HepG2 (cell line): ENCODE results near the gene QKI. TPM values are rescaled to one million over a fixed set of nuclear protein-coding genes. Genes with fewer than 3 reads are reported as not detected.

Experiments used
- ARID2 ChIP-seq: sonication (generic); formaldehyde crosslinking; IDR thresholded peaks from 2 replicates; pipeline ENCODE4 v1.8.1; 2022; ENCODE audit warnings: mild to moderate bottlenecking, missing genetic modification reagents, borderline replicate concordance
- ATAD3A ChIP-seq: sonication (generic); formaldehyde crosslinking; IDR thresholded peaks from 2 replicates; pipeline ENCODE4 v1.4.0; 2020; ENCODE audit warnings: missing genetic modification reagents
- ATM ChIP-seq: fragments of 450-650 bp; IDR thresholded peaks from 2 replicates; pipeline ENCODE4 v1.7.1; 2017; ENCODE audit warnings: mild to moderate bottlenecking, borderline replicate concordance
- BHLHE40 ChIP-seq: IDR thresholded peaks from 2 replicates; pipeline ENCODE4 v1.6.1; 2011; ENCODE audit warnings: low read length, improper control_type of control experiment
- CREB1 ChIP-seq, 2 experiments: fragments of 450-650 bp in 1 of 2; IDR thresholded peaks; 2 replicates each; pipeline ENCODE4 v1.6.1; 2016 to 2017; ENCODE audit warnings: control low read depth in 1 of 2, mild to moderate bottlenecking in 1 of 2, missing compliant biosample characterization in 1 of 2, missing genetic modification characterization in 1 of 2
- ELF1 ChIP-seq: sonication (generic); formaldehyde crosslinking; IDR thresholded peaks from 2 replicates; pipeline ENCODE4 v1.4.0; 2020; ENCODE audit warnings: missing genetic modification reagents
- HDAC2 ChIP-seq: sonication (generic); formaldehyde crosslinking; IDR thresholded peaks from 2 replicates; pipeline ENCODE4 v1.4.0; 2020; ENCODE audit warnings: missing genetic modification reagents
- JDP2 ChIP-seq: sonication (generic); formaldehyde crosslinking; IDR thresholded peaks from 2 replicates; pipeline ENCODE4 v1.8.1; 2022; ENCODE audit warnings: missing genetic modification reagents, borderline replicate concordance
- KDM4B ChIP-seq: sonication (generic); formaldehyde crosslinking; IDR thresholded peaks from 2 replicates; pipeline ENCODE4 v1.4.0; 2020; ENCODE audit warnings: missing genetic modification reagents
- MAFF ChIP-seq: IDR thresholded peaks from 2 replicates; pipeline ENCODE4 v1.6.1; 2011; ENCODE audit warnings: low read depth, low read length, improper control_type of control experiment
- NAIF1 ChIP-seq: sonication (generic); formaldehyde crosslinking; IDR thresholded peaks from 2 replicates; pipeline ENCODE4 v1.5.0; 2020; ENCODE audit warnings: mild to moderate bottlenecking, missing genetic modification reagents, borderline replicate concordance
- NBN ChIP-seq: fragments of 450-650 bp; conservative IDR thresholded peaks from 2 replicates; pipeline ENCODE4 v1.6.1; 2017
- PCBP1 ChIP-seq: fragments of 200-400 bp; formaldehyde crosslinking; IDR thresholded peaks from 2 replicates; pipeline ENCODE4 v1.6.1; 2017; ENCODE audit warnings: mild to moderate bottlenecking, low read depth, low read length, borderline replicate concordance
- RBM39 ChIP-seq: fragments of 200-400 bp; formaldehyde crosslinking; IDR thresholded peaks from one replicate; pipeline ENCODE4 v1.6.1; 2018; ENCODE audit warnings: antibody characterized with exemption, mild to moderate bottlenecking, low read depth, low read length; ENCODE audit not compliant: poor library complexity, severe bottlenecking
- SSRP1 ChIP-seq: IDR thresholded peaks from 2 replicates; pipeline ENCODE4 v1.6.1; 2016; ENCODE audit warnings: control low read depth
- ZFP1 ChIP-seq: IDR thresholded peaks from 2 replicates; pipeline ENCODE4 v1.6.1; 2016
- ZNF460 ChIP-seq: sonication (generic); formaldehyde crosslinking; IDR thresholded peaks from 2 replicates; pipeline ENCODE4 v1.5.1; 2020; ENCODE audit warnings: missing genetic modification reagents, mild to moderate bottlenecking, borderline replicate concordance
- ZNF484 ChIP-seq: sonication (generic); formaldehyde crosslinking; IDR thresholded peaks from 2 replicates; pipeline ENCODE4 v1.5.1; 2020; ENCODE audit warnings: mild to moderate bottlenecking, low read depth, missing genetic modification reagents, borderline replicate concordance
- ZNF563 ChIP-seq: sonication (generic); formaldehyde crosslinking; IDR thresholded peaks from 2 replicates; pipeline ENCODE4 v1.8.0; 2022; ENCODE audit warnings: mild to moderate bottlenecking, moderate library complexity, missing genetic modification reagents
- ZNF670 ChIP-seq: sonication (generic); formaldehyde crosslinking; IDR thresholded peaks from 2 replicates; pipeline ENCODE4 v1.8.0; 2022; ENCODE audit warnings: mild to moderate bottlenecking, missing genetic modification reagents, borderline replicate concordance
- ZNF672 ChIP-seq: sonication (generic); formaldehyde crosslinking; IDR thresholded peaks from 2 replicates; pipeline ENCODE4 v1.8.1; 2022; ENCODE audit warnings: missing genetic modification reagents
- ZNF839 ChIP-seq: sonication (generic); formaldehyde crosslinking; IDR thresholded peaks from 2 replicates; pipeline ENCODE4 v1.4.0; 2020; ENCODE audit warnings: missing genetic modification reagents, mild to moderate bottlenecking, borderline replicate concordance
- ZNF883 ChIP-seq: sonication (generic); formaldehyde crosslinking; IDR thresholded peaks from 2 replicates; pipeline ENCODE4 v1.5.1; 2020; ENCODE audit warnings: mild to moderate bottlenecking, missing genetic modification reagents; ENCODE audit errors: not compliant biosample characterization
- polyA plus RNA-seq, 8 experiments: library from polyadenylated mRNA; depleted of rRNA in 3 of 8; stranded (reverse) in 7 of 8; unstranded in 1 of 8; fragments of >200 nt; fragmentation: Illumina TruSeq in 4 of 8; extraction: Trizol in 4 of 8; gene quantifications; 2 replicates each; pipeline versions ENCODE4 v1.2.1 to v1.2.3, GENCODE V29; 2011 to 2016; ENCODE audit warnings: low read depth in 4 of 8, missing spikeins in 1 of 8, mixed read lengths in 1 of 8; ENCODE audit not compliant: insufficient read depth in 1 of 8
- total RNA-seq, 5 experiments: library from RNA; depleted of rRNA; stranded (reverse); fragments of >200 nt; fragmentation: Illumina TruSeq; extraction: Trizol; gene quantifications; 2 replicates each; pipeline ENCODE4 v1.2.3, GENCODE V29; 2016; ENCODE audit warnings: low read depth in 1 of 5
- TF ChIP-seq, protein P1 (sequence below): fragments of 450-650 bp; IDR thresholded peaks from 2 replicates; pipeline ENCODE4 v1.6.1; 2016
- TF ChIP-seq, protein P2 (sequence below): sonication (generic); formaldehyde crosslinking; conservative IDR thresholded peaks from 2 replicates; pipeline ENCODE4 v1.5.0; 2020; ENCODE audit warnings: missing genetic modification reagents
- TF ChIP-seq, protein P3 (sequence below): sonication (generic); formaldehyde crosslinking; IDR thresholded peaks from 2 replicates; pipeline ENCODE4 v1.5.1; 2020; ENCODE audit warnings: mild to moderate bottlenecking, moderate library complexity, missing genetic modification reagents

Gene QKI
- total and polyA plus RNA-seq, 2 of the 13 experiments (the other 11 are each of a cell fraction or from before 2014, with no cell fraction given): 136 to 137 TPM

DNA sequence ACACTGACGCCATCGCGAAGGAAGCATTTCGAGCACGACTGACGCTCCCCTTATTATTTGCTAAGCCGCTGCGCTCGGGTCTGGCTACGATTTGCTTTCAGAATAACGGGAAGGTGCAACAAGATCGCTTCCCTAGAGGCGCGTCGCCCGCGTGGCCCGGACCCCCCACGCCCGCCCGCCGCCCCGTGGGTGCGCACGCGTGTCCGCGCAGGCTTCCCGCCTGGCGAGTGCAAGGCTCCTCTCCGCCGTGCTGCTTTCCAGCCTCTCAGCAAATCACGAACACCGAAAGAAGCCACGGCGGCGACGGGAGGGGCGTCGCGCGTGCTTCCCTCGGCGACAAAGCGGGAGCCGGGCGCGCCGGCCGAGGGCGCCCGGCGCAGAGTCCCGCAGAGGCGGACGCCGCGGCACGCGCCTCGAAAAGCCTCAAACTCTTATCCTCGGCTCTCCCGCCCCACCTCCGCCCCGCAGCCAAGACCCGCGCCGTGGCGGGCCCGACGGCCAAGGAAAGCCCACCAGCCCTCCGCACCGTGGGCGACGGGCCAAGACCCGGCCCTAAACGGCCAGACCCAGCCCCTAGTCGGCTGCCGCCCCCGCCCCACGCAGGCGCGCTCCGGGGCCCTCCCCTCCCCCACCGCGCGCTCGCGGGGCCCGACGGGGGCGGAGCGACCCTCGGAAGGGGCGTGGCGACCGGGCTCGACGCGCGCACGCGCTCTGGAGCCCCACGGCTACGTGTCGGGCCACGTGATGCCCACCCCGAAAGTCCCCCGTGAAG is 987 bp upstream of the QKI start (continued):
- TF ChIP-seq, protein P1, sequence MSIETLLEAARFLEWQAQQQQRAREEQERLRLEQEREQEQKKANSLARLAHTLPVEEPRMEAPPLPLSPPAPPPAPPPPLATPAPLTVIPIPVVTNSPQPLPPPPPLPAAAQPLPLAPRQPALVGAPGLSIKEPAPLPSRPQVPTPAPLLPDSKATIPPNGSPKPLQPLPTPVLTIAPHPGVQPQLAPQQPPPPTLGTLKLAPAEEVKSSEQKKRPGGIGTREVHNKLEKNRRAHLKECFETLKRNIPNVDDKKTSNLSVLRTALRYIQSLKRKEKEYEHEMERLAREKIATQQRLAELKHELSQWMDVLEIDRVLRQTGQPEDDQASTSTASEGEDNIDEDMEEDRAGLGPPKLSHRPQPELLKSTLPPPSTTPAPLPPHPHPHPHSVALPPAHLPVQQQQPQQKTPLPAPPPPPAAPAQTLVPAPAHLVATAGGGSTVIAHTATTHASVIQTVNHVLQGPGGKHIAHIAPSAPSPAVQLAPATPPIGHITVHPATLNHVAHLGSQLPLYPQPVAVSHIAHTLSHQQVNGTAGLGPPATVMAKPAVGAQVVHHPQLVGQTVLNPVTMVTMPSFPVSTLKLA: peak; percentile 41
- TF ChIP-seq ATAD3A: 0 out of 2 replicates have a peak, but pooled peaks have one; percentile 57
- TF ChIP-seq RBM39: peak; percentile 94
- peak; percentile 66 for TF ChIP-seq ZNF563
- no peak for TF ChIP-seq NBN
- TF ChIP-seq ZNF460 (CRISPR knock-in tag): no peak
- TF ChIP-seq, protein P2, sequence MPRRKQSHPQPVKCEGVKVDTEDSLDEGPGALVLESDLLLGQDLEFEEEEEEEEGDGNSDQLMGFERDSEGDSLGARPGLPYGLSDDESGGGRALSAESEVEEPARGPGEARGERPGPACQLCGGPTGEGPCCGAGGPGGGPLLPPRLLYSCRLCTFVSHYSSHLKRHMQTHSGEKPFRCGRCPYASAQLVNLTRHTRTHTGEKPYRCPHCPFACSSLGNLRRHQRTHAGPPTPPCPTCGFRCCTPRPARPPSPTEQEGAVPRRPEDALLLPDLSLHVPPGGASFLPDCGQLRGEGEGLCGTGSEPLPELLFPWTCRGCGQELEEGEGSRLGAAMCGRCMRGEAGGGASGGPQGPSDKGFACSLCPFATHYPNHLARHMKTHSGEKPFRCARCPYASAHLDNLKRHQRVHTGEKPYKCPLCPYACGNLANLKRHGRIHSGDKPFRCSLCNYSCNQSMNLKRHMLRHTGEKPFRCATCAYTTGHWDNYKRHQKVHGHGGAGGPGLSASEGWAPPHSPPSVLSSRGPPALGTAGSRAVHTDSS (CRISPR knock-in tag): no peak; the same call in 1 of the 2 replicates
- peak; percentile 16; the same call in 1 of the 2 replicates for TF ChIP-seq NAIF1
- 0 out of 2 replicates have a peak, but pooled peaks have one; percentile 13 for TF ChIP-seq KDM4B (CRISPR knock-in tag)
- TF ChIP-seq JDP2 (CRISPR knock-in tag): peak; percentile 12; the same call in 1 of the 2 replicates
- no peak for TF ChIP-seq ATM
- peak; percentile 11; the same call in 1 of the 2 replicates for TF ChIP-seq ELF1 (CRISPR knock-in tag)
- peak; percentile 95 for TF ChIP-seq ZNF883
- no peak for TF ChIP-seq SSRP1 (CRISPR knock-in tag)
- peak; percentile 0; the same call in 1 of the 2 replicates for TF ChIP-seq BHLHE40
- TF ChIP-seq PCBP1: no peak
- no peak for TF ChIP-seq MAFF
- peak; percentile 82; the same call in 1 of the 2 replicates for TF ChIP-seq ZNF670
- peak; percentile 61 for TF ChIP-seq HDAC2 (CRISPR knock-in tag)
- TF ChIP-seq ZFP1: no peak
- TF ChIP-seq ARID2: no peak
- no peak for TF ChIP-seq ZNF484 (CRISPR knock-in tag)
- TF ChIP-seq, protein P3, sequence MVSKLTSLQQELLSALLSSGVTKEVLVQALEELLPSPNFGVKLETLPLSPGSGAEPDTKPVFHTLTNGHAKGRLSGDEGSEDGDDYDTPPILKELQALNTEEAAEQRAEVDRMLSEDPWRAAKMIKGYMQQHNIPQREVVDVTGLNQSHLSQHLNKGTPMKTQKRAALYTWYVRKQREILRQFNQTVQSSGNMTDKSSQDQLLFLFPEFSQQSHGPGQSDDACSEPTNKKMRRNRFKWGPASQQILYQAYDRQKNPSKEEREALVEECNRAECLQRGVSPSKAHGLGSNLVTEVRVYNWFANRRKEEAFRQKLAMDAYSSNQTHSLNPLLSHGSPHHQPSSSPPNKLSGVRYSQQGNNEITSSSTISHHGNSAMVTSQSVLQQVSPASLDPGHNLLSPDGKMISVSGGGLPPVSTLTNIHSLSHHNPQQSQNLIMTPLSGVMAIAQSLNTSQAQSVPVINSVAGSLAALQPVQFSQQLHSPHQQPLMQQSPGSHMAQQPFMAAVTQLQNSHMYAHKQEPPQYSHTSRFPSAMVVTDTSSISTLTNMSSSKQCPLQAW: no peak
- TF ChIP-seq CREB1 (IDR thresholded peaks at IDR 0.05): peak; percentile 52; the same call in 1 of the 2 replicates
- no peak for TF ChIP-seq CREB1 (CRISPR knock-in tag; IDR thresholded peaks at IDR 0.05)
- TF ChIP-seq ZNF672: peak; percentile 23; the same call in 1 of the 2 replicates
- TF ChIP-seq ZNF839 (CRISPR knock-in tag): no peak
